ENCODE results near the gene IQCC.

The IQCC gene

DNA sequence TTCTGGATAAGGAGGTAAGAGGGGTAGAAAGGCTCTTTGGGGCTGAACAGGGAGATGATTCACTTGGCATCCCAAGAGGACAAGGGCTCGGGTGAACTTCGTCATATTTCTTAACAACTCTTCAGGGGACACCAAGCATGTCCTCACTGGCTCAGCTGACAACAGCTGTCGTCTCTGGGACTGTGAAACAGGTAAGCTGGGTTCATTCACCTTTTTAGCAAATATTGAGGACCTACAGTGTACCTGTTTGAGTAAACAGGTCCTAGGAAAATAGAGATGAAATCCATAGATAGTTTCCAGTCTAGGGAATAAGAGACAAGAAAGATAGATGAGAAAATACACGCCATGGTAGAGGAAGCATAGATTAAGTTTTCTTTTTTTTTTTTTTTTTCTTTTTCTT, 18.8 kb downstream of the IQCC start:
- no peak for DNase-seq (ENCODE audit: low spot score)

DNA sequence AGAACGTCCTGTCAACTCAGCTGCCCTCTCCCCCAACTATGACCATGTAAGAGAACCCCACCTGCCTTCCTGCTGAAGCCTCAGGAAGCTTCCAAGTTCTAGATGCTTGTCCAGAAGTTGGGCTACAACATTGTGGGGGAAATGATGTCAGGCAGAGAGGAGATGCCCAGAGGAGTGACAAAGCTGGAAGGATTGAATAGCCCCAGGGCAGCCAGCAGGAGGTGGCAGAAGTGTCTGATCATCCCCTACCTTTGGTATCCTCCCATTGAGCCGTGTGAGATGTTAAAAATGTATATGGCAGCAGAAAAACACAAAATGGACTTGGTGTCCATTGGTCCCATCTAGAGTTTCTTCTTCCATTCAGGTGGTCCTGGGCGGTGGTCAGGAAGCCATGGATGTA, 23.3 kb downstream of the IQCC start:
- DNase-seq (ENCODE audit: low spot score), result no peak

DNA sequence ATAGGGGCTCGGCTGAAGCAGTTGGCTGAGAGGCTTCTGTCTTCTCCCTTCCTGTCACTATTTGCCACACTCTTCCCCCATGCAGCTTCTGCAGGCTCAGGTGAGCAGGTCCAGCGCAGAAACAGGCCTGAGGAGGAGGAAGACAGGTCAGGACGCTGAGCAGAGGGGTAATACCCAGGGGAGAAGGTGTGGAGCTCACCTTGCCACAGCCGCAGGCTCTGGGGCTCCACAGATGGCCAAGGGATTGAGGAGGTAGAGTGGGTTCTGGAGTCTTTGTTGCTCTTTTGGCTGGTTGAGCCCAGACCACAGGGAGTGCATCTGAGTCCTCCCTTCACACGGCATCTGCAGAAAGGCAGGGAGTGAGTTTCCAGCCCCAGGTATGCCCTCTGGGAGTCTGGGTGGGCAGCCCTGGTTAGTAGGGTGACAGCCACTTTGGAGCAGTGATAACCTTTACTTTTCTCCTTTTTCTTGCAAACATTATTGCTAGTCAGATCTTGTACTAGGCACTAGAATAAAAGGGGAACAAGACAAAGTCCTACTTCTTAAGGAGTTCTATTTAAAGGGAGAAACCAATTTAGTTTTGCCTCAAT, 26.5 kb downstream of the IQCC start:
- no peak for DNase-seq (ENCODE audit: low spot score)

DNA sequence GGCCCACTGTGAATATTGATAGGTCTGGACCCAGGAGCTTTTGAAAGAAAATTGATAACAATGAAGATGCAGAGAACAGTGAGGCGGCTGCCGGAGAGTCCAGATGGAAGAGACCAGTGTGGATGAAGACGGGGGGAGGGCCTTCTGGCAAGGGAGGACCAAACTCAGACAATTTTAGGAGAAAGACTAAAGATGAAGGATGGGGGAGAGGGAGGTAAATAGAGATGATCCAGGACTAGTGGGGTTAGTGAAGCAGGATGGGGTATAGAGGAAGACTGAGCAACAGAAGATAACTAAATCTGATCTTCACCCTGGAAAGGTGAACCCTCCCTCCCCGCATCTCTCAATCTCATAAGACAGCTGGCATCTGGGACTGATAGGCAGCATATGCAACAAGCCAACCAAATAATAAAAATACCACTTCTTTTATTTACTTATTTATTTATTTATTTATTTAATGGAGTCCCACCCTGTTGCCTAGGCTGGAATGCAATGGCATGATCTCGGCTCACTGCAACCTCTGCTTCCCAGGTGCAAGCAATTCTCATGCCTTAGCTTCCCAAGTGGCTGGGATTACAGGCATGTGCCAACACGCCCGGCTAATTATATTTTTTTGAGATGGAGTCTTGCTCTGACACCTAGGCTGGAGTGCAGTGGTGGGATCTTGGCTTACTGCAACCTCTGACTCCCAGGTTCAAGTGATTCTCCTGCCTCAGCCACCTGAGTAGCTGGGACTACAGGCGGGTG, 27.3 kb downstream of the IQCC start:
- DNase-seq (ENCODE audit: low spot score), result no peak

DNA sequence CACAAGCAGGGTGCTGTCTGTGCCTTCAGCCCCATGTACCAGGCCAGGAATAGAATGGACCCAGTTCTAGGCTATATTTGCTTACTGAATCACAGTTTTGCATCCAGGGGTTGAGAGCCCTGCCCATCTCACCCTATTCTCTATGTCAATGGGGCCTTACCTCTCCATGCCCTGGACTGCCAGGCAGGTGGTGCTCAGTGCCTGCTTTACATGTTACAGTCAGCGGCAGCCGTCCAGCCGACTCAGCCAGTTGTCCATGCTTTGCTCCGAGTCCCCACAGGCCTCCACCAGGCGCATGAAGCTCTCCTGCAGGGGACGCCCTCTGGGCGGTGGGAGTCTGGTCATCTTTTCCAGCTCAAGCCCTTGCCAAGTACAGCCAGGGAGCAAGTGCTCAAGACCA, 29.3 kb downstream of the IQCC start:
- DNase-seq (ENCODE audit: low spot score), result no peak

DNA sequence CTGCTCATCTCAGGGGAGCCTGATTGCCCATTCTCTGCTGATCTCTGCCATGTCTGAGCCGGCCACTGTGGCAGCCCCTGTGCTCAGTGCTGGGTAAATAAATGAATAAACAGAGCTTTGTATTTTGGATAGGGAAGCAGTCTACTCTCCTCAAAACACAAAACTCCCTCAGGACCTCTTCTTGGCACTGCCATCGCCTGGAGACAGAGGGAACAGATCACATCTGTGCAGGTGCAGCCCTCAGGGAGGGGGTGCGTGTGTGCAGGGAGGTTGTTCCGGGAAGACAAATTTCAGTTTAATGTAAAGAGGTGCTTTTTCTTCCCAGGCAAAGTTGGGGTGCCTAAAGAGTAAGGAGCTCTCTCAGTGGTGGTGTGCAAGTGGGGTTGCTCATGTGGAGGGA, 33.9 kb downstream of the IQCC start:
- no peak for DNase-seq (ENCODE audit: low spot score)

DNA sequence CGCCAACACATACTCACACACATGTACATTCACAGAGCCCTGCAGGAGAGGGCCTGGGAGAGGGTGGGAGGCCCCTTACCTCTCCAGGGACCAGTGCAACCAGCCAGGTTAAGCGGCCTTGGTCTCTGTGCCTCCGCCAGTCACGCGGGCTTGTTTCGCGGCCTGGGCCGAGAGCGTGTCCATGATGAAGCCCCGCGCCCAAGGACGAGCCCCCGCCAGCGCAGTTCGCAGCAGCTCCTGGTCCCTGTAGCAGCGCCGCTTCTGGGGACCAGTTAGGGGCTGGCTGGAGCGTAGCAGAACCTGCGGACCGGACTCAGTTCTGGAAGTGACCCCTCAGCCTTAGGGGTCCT, 34.3 kb downstream of the IQCC start:
- no peak for DNase-seq (ENCODE audit: low spot score)

DNA sequence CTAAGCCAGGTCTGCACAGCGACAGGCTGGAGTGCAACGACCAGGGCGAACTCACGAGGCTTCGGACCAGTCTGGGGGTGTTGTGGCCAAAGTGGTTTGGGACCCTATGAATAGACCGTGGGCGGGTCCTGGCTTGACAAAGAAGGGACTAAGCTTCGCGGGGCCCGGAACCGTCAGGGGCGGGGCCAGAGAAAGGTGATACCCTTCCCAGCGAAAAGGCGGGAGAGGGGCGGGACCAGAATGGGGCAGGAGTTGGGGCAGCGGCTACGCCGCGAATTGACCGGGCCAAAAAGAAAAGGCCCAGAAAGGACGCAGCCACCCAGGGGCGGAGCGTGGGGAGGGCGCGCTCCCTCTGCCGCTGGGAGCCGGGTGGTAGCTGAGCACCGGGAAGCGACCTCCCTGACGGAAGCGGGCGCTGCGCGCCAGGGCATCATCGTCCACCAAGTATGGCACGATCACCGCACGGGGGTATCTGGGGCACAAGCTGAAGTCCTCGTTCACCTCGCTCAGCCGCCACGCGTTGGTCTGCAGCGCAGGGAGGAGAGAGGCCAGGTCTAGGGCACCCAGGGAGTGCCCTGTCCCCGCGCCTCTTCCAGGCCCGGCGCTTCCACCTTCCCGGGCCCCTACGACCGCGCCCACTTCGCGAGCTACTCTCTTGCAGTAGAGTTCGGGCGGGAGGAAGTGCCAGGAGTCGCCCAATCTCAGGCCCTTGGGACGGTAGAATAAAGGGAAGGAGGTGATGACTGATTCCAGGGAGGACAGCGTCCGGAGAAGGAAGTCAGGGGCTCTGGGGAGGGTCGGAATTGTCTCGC, 34.9 kb downstream of the IQCC start:
- DNase-seq (ENCODE audit: low spot score), result peak; percentile 71

DNA sequence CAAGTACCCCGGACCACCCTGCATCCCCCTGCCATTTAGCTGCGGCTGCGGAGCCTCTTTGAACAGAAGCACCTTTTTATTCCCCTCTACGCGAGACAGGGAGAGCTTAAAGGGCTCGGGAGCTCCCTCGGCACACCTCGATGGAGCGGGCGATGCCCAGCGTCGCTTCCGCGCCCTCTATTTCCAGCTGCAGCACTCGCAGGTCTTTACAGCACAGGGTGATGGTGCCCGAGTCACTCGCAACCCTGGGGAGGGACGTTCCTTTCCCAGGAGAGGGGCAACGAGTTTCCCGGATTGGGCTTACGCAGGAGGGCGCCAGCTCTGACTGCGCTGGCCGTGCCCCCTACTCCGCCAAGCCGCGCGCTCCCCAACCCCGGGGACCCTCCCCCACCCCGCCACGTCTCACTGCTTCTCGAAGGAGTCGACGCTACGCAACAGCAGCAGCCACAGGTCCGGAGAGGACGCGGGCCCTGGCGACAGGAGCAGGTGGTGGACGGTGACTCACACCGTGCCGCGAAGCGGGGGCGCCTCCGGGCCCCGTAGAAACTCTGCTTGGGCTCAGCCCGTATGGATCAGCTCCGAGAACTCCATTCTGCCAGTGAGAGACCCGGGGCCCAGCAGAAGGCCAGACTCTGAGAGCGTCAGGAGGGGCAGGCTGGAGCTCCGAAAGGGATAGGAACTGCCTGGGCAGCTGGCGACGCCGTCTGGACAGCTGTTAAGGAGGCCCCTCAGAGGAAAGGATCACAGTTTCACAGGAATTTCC, 35.7 kb downstream of the IQCC start:
- peak; percentile 67 for DNase-seq (ENCODE audit: low spot score)

DNA sequence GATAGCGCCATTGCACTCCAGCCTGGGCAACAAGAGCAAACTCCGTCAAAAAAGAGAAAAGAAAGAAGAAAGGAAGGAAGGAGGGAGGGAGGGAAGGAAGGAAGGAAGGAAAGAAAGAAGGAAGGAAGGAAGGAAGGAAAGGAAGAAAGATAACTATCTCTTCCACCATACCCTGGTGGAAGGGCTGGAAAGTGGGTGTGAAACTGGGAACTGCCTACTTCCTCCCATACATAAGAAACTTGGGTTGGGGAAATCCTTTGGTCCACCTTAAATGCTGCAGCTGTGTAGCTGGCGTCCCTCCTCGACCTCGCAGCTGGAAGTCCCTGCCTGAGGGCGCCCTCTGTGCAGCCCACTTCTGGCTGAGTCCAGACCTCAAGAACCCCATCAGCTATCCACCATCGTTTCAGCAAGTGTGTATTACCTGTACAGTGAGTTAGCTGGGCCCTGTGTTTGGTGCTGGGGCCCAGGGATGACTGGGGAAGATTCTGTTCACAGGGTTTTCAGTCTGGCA, 36.9 kb downstream of the IQCC start:
- no peak for DNase-seq (ENCODE audit: low spot score)

DNA sequence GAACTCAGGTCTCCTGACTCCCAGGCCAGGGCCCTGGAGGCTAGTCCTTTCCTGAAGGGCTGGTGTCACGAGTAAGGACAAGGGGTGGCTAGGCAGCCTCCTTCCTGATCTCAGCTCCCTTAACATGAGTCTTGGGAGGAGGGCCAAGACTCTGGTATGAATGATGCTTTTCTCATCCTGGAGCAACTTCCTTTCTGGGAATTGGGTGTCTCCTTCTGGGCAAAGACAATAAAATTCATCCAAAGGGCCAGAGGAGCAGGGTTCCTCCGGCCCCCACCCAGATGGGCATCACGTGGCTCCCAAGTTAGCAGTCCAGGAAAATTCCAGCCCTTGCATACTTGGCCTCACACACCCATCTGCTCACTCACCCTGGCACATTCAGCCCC, 41.4 kb downstream of the IQCC start, which contains the start of gene FAM167B:
Gene FAM167B (plus strand): TSS at position 335 of the 386 bp plus-strand sequence. CDS start 200 bp downstream, outside the sequence.
- DNase-seq (ENCODE audit: low spot score), result peak; percentile 83

DNA sequence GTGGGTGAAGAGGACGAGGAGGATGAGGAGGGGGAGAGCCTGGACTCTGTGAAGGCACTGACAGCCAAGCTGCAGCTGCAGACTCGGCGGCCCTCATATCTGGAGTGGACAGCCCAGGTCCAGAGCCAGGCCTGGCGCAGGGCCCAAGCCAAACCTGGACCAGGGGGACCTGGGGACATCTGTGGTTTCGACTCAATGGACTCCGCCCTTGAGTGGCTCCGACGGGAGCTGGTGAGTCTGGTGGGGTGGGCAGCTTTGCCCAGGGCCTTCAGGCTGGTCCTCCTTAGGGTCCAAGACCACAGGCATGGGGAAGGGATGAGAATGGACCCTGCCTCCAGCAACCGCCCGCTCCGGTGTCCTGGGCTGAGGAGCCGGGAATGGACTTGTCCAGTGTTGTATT, 42.0 kb downstream of the IQCC start:
- DNase-seq (ENCODE audit: low spot score), result no peak

DNA sequence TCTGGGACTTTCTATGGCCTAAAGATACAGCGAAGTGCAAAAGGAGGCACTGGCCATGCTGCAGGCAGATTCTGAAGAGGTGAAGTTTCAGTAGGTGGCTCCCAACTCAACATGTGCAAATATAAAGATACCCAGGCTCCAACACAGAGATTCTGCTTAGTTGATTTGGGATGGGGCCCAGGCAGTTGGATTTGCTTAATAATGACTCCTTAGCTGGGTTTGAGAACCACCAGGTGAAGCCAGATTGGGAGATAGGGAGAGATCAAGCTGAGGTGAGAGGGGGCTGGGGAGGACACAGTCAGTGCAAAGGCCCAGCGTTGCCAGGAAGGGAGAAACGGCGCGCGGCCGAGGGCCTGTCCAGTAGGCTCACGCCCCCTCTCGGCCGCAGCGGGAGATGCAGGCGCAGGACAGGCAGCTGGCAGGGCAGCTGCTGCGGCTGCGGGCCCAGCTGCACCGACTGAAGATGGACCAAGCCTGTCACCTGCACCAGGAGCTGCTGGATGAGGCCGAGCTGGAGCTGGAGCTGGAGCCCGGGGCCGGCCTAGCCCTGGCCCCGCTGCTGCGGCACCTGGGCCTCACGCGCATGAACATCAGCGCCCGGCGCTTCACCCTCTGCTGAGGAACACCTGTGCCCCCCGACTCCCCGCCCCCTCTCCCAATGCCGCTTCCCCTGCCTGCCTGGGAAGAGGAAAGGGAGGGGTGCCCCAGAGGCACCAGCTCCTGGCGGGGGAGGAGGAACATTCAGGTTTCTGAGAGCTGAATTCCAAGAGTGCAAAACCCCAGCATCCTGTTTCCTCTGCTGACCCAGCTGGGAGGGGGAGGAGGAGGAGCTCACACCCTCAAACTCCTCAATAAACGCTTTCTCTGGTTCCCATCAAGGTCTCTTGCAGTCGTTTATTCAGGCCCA, 42.8 kb downstream of the IQCC start:
- DNase-seq (ENCODE audit: low spot score), result peak; percentile 68

DNA sequence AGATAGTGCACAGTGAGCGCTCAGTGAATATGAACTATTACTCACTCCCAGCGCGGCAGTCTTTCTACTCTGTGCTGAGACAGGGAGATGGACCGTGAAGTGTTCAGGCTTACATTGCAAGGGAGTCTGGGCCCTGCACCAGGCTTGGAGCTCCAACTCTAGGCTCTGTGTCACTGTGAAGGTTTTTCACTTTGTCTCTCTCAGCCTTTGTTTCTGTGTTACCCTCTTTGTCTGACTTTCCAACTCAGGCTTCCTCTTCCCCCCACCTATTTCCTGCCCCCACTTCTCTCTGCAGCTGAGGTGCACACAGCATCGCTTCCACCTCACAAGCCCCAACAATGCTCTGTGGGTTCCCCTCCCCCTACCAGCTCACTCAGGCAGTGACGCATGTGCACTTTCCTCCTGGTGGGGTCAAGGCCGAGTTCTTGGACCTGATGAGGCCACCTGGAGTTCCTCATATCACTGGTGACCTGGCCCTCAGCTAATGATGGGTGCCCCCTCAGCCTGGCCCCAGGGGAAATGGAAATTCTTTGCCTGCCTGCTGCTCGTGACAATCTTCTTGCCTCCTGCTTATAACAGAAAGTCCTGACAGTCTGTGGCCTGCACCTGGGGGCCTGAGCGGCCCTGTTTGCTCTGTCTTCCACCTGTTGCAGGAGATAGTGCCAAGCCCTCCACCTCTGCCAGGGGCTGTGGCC, 44.5 kb downstream of the IQCC start:
- DNase-seq (ENCODE audit: low spot score), result no peak

DNA sequence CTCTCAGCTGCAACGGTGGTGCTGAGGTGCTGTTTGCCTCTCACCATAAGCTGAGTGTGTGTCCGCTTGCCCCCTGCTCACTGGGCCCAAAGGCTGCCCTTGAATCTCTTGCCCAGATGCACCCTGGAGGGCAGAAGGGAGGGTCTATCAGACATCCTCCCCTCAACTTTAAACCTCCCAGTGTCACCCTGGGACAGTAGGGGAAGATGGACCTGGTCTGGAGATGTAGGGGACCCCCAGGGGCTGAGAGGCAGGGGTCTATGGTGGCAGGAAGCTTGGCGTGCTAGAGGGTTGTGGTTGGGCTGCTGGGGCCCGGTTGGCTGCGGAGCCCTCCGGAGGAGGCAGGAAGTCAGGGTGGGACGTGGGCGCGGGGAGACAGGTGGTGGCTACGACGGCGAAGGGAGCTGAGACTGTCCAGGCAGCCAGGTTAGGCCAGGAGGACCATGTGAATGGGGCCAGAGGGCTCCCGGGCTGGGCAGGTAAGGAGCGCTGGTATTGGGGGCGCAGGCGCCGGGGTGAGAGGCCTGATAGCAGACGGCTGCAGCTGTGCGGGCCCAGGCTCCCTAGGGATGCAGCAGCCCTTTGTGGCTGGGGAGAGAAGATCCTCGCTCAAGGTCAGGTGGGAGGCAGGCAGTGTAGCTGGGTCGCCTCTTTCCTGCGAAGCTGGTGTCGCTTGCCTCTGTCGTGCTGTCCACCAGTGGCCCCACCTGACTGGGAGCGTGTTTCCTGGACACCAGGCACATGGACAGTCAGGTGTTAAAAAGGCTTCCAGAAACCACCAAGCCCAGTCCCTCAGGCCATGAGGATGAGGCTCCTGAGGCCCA, 45.6 kb downstream of the IQCC start, which contains the start of gene LCK:
Gene LCK (plus strand): TSS at position 373 of the 824 bp plus-strand sequence. CDS start 23,065 bp downstream, outside the sequence.
- peak; percentile 2 for DNase-seq (ENCODE audit: low spot score)

DNA sequence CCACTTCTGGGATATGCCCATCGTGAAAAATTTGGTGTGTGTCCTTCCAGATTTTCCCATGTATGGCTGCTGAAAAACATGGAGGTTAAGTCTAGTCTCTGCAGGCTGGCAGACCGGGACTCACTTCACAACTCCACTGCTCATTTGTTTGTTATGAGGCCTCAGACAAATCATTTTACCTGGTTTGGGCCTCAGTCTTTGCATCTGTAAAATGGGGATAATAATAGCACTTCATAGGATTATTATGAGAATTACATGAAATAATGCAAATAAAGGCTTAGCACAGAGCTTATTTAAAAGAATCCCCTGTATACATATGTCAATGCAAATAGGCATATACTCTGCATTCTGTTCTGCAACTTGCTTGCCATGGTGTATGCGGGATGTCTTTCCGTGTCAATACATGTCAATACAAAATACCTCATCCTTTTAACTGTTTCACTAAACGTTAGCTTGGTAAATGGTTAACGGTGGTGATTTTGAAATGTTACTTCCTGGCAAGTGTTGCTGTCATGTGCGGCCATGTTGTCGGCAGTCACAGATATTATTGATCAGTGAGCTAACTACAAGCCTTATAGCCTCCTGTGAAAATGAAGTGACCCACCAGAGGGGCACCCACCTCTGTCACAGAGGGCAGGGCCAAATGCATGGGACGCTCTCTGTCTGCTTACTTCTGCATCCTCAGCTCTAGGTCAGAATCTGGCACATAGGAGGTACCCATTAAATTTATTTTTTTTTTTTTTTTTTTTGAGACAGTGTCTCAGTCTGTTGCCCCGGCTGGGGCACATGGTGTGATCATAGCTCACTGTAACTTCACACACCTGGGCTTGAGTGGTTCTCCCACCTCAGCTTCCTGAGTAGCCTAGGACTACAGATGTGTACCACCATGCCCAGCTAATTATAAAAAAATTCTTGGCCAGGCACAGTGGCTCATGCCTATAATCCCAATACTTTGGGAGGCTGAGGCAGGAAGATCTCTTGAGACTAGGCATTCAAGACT, 49.9 kb downstream of the IQCC start:
- DNase-seq (ENCODE audit: low spot score), result no peak

DNA sequence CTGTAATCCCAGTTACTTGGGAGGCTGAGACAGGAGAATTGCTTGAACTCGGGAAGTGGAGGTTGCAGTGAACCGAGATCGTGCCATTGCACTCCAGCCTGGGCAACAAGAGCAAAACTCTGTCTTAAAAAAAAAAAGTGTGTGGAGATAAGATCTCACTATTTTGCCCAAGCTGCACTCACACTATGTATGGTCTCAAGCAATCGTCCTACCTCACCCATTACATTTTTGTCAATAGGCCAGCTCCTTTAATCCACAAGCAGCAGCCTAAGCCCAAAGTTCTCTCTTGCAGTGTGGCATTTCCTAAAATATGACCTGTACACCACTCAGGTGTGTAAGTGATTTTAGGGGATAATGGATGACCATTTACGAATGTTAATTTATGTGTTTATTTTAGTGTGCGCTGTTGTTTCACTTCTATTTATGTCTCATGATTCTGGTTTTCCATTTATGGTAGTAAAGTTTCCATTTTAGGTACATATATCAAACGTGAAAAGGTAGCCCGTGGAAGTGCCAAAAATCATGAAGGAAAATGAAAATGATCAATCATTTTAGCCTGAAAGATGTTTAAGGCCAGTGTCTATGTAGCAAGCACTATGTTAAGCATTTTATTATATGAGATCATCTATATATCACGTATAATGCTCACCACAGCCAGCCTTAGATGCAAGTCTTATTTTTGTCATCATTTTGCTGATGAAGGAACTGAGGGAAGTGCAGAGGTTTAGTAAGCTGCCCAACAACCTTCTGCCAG, 51.2 kb downstream of the IQCC start:
- DNase-seq (ENCODE audit: low spot score), result no peak

DNA sequence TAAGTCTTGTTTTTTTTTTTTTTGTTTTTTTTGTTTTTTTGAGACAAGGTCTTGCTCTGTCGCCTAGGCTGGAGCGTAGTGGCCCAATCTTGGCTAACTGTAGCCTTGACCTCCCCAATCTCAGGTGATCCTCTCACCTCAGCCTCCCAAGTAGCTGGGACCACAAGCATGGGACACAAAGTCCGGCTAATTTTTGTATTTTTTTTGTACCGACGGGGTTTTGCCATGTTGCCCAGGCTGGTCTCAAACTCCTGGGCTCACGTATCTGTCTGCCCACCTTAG, 51.7 kb downstream of the IQCC start:
- no peak for DNase-seq (ENCODE audit: low spot score)

All from hepatic stellate cell (primary cell).